Activated B cell treated with CpG ODN at 0.5 μM for 24 hours (primary cell): Measurements from ENCODE around the gene LIMS2. TPM values are rescaled to one million over a fixed set of nuclear protein-coding genes. Genes with fewer than 3 reads are reported as not detected.

ENCODE experiments used
- ATAC-seq: fragments of 200-7000 bp; cut with Tn5 transposase; one replicate; pipeline ENCODE4 v1.10.0; 2021; ENCODE audit warnings: low read depth, mild to moderate bottlenecking, moderate library complexity
- CTCF ChIA-PET: fragments of 350-600 bp; sonication (Branson Sonifier 250); formaldehyde crosslinking; loops from one replicate; lab custom pipeline; 2021; ENCODE audit warnings: antibody characterized with exemption; lab: Charles Lee
- POLR2A ChIA-PET: fragments of 350-600 bp; sonication (Branson Sonifier 250); formaldehyde crosslinking; loops from one replicate; lab custom pipeline; 2021; ENCODE audit warnings: antibody characterized with exemption; lab: Charles Lee
- DNase-seq: peaks from one replicate; pipeline ENCODE4 v3.0.0; 2022
- H3K27ac Mint-ChIP-seq: one replicate; pipeline ENCODE4 v1.8.0; 2020; ENCODE audit warnings: mixed read lengths
- H3K27me3 Mint-ChIP-seq: one replicate; pipeline ENCODE4 v1.8.0; 2021; ENCODE audit warnings: mixed read lengths
- H3K36me3 Mint-ChIP-seq: one replicate; pipeline ENCODE4 v1.8.0; 2021; ENCODE audit warnings: low read depth, mixed read lengths
- H3K4me1 Mint-ChIP-seq: one replicate; pipeline ENCODE4 v1.8.0; 2021; ENCODE audit warnings: mixed read lengths
- H3K4me3 Mint-ChIP-seq: one replicate; pipeline ENCODE4 v1.8.0; 2020; ENCODE audit warnings: mild to moderate bottlenecking, mixed read lengths
- H3K9me3 Mint-ChIP-seq: one replicate; pipeline ENCODE4 v1.8.0; 2020; ENCODE audit warnings: mixed read lengths
- intact Hi-C: fragments of 100-400 bp; cut with micrococcal nuclease; formaldehyde crosslinking; loops from one replicate; pipeline ENCODE4 v1.15.1; 2024
- total RNA-seq: library from RNA; stranded (reverse); gene quantifications from 2 replicates; pipeline ENCODE4 v1.2.3, GENCODE V29; 2022
- TF ChIP-seq, protein P1 (sequence below): fragments of 200-600 bp; IDR thresholded peaks from one replicate; pipeline ENCODE4 v1.8.0; 2022; ENCODE audit warnings: antibody characterized with exemption, mild to moderate bottlenecking

LIMS2 gene
- total RNA-seq, 1 donor from 2014 or later, result 5.3 TPM

DNA sequence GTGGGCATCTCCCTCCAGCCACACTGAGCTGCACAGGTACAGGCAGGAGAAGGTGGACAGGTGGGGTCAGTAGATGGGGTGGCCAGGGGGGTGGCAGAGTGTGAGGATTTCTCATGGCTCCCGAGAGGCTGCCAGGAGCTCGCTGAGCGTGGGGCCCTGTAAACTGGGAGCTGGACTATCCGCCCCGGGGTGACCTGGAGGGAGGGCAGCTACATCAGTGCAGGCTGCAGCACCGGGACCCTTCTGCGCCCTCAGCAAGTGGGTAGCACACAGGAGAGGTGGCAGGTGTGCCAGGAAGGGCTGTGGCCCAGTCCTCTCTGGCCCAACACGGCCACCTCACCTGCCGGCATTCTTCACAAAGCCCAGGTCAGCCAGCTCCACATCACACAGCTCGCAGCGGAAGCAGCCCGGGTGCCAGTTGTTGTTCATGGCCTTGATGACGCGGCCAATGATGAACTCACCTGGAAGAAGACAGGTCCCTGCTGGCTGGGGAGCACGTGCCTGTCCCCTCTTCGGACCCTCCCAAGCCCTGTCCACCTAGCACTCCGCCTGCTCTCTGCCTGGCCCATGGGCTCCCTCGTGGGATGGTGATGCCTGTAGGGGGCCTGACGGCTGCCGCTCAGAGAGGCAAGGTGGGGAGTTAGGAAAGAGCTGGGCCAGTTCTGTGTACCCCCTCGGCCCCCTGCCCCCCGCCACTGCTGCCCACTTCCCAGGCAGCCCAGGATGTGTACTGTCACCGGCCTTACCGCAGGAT is 21.1 kb downstream of the LIMS2 start:
- ATAC-seq, result no peak
- POLR2A ChIA-PET, result no interaction called here
- H3K9me3 Mint-ChIP-seq, result no peaks in the 10 kb centered on the region
- TF ChIP-seq, protein P1, sequence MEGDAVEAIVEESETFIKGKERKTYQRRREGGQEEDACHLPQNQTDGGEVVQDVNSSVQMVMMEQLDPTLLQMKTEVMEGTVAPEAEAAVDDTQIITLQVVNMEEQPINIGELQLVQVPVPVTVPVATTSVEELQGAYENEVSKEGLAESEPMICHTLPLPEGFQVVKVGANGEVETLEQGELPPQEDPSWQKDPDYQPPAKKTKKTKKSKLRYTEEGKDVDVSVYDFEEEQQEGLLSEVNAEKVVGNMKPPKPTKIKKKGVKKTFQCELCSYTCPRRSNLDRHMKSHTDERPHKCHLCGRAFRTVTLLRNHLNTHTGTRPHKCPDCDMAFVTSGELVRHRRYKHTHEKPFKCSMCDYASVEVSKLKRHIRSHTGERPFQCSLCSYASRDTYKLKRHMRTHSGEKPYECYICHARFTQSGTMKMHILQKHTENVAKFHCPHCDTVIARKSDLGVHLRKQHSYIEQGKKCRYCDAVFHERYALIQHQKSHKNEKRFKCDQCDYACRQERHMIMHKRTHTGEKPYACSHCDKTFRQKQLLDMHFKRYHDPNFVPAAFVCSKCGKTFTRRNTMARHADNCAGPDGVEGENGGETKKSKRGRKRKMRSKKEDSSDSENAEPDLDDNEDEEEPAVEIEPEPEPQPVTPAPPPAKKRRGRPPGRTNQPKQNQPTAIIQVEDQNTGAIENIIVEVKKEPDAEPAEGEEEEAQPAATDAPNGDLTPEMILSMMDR, result no peak
- H3K36me3 Mint-ChIP-seq, result no peaks in the 10 kb centered on the region
- no peak overlapping the region for H3K27ac Mint-ChIP-seq
- DNase-seq, result no peak
- H3K27me3 Mint-ChIP-seq, result no peaks in the 10 kb centered on the region
- H3K4me3 Mint-ChIP-seq, result no peak overlapping the region
- CTCF ChIA-PET, result interaction anchor here (1.0 to 11.3 kb wide), 2 partner anchors 10 to 61 kb away, joined by 3 to 289 read pairs; no protein-coding TSS in a partner anchor
- intact Hi-C loops, result no loop called here
- H3K4me1 Mint-ChIP-seq, result peaks cover 38% of the 10 kb centered on the region

DNA sequence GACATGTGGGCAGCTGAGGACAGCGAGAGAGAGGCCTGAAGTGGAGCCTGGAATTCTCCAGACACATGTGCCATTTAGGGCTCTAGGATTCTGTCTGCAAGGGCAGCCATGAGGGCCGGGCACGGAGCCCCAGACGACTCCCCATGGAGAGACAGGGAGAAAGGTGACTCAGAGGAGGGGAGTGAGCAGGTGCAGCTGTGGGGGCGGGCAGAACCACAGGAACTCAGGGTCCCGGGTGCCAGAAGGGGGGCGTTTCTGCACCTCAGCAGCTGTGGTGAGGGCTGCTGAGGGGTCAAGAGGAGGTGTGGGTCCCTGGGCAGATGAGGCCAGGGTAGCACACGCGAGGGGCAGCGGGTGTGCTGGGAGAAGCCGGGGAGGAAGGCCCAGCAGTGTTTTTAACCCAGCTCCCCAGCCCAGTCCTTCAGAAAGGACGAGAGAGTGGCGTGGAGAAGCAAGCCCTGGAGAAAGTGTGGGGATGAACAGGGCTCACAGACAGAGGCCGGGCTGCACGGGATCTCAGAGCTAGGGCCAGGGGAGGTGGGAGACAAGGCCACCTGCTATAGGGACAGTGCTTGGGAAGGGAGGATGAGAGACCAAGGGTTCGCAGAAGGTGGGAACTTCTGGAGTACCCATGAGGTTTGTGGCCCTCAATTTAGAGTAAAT is 21.8 kb downstream of the LIMS2 start:
- no peaks in the 10 kb centered on the region for H3K9me3 Mint-ChIP-seq
- POLR2A ChIA-PET, result interaction anchor here (0.5 kb wide), 1 partner anchor 156 kb away, joined by 5 read pairs; no protein-coding TSS in a partner anchor

DNA sequence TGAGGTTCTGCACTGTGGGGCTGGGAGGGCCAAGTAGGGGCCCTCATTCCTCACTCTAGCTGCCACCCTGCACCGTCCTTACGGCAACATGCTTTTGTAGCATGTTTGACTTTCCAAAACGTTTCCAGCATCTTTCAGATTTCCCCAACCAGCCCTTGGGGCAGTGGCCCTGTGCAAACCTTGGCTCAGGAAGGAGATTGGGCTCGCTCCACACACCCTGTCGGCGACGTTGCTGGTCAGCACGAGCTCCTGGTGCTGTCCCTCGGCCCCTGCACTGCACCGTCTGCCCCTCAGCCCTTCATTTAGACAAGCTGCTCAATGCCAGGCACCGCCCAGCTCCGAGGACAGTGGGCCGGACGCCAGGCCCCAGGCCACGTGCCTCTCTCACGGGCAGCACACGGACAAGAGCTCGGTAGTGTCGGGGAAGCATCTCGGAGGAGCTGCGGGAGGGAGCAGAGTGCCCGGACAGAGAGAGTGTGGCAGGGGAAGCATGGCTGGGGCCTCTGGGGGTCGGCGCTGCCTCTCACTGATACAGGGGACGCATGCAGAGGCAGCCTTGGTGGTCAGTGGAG is 22.5 kb downstream of the LIMS2 start:
- TF ChIP-seq, protein P1, result no peak
- Mint-ChIP-seq H3K27me3 (no peaks in the 10 kb centered on the region), H3K4me3 (no peak overlapping the region), H3K36me3 (no peaks in the 10 kb centered on the region), H3K27ac (no peak overlapping the region), H3K9me3 (no peaks in the 10 kb centered on the region), H3K4me1 (peaks cover 51% of the 10 kb centered on the region)
- ATAC-seq (no peak), DNase-seq (no peak)
- POLR2A ChIA-PET, result interaction anchor here (0.5 to 1.2 kb wide), 4 partner anchors 49 to 156 kb away, joined by 3 to 5 read pairs (median 4); partner anchors contain the start of gene SFT2D3
- intact Hi-C loops, result no loop called here
- CTCF ChIA-PET, result interaction anchor here (0.9 to 11.3 kb wide), 4 partner anchors 13 to 160 kb away, joined by 3 to 289 read pairs (median 3); no protein-coding TSS in a partner anchor

More for the DNA sequence above, 21.8 kb downstream of the LIMS2 start:
- intact Hi-C loops, result no loop called here
- no peak overlapping the region for H3K4me3 Mint-ChIP-seq
- TF ChIP-seq, protein P1, result no peak
- H3K4me1 Mint-ChIP-seq, result peaks cover 44% of the 10 kb centered on the region
- CTCF ChIA-PET, result interaction anchor here (1.0 to 11.3 kb wide), 2 partner anchors 9 to 61 kb away, joined by 3 to 289 read pairs; no protein-coding TSS in a partner anchor
- DNase-seq (no peak), ATAC-seq (no peak)
- H3K27ac Mint-ChIP-seq, result no peak overlapping the region
- no peaks in the 10 kb centered on the region for H3K27me3 Mint-ChIP-seq
- no peaks in the 10 kb centered on the region for H3K36me3 Mint-ChIP-seq

DNA sequence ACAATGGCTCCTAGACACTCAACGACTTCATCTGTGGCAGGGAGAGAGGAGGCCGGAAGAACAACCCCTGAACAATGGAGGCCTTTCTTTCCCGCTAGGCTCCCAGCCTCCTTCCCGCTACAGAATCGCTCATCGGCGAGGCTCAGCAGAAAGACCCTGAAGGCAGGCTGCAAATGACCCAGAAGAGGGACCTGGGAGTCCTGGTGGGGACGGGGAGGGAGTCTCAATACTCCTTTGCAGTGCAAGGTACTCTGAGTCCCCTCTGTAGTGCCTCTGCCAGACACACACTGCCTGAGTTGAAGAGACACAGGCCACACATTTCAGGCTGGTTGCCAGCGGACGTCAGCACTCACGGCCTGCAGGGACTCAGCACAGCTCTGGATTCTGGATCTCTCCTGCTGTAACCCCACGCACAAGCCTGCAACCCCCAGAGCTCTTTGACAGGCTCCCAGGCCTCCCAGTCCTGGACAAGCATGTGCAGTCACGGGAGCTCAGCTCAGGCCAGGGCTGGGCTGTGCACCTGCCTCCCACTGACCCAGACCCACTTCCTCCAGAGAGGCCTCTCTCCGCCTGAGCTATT is 23.3 kb downstream of the LIMS2 start:
- DNase-seq (no peak), ATAC-seq (peak; percentile 44)
- H3K4me3 Mint-ChIP-seq, result no peak overlapping the region
- ChIA-PET POLR2A (interaction anchor here (0.6 to 1.2 kb wide), 3 partner anchors 50 to 84 kb away, joined by 3 to 4 read pairs (median 3); partner anchors contain the start of gene SFT2D3), CTCF (interaction anchor here (0.9 to 11.3 kb wide), 4 partner anchors 12 to 161 kb away, joined by 3 to 289 read pairs (median 3); no protein-coding TSS in a partner anchor)
- H3K4me1 Mint-ChIP-seq, result peaks cover 57% of the 10 kb centered on the region
- no peak overlapping the region for H3K27ac Mint-ChIP-seq
- H3K9me3 Mint-ChIP-seq, result no peaks in the 10 kb centered on the region
- H3K36me3 Mint-ChIP-seq, result no peaks in the 10 kb centered on the region
- H3K27me3 Mint-ChIP-seq, result no peaks in the 10 kb centered on the region
- intact Hi-C loops, result no loop called here
- TF ChIP-seq, protein P1, result no peak
